Retinal pigment epithelial cell (primary cell): ENCODE measurements around the gene STEAP1B.

Experiments used
- DNase-seq: peaks from one replicate; pipeline ENCODE4 v3.0.0-alpha.2; 2010; ENCODE audit warnings: low read depth
- H3K4me3 ChIP-seq: 2 replicates; pipeline ENCODE4 v1.5.1; 2011; ENCODE audit warnings: mild to moderate bottlenecking, low read length, control low read depth, moderate library complexity
- CTCF ChIP-seq: conservative IDR thresholded peaks from 2 replicates; pipeline ENCODE4 v1.5.1; 2011; ENCODE audit warnings: low read depth, low read length, control low read depth, inconsistent platforms

The STEAP1B gene

DNA sequence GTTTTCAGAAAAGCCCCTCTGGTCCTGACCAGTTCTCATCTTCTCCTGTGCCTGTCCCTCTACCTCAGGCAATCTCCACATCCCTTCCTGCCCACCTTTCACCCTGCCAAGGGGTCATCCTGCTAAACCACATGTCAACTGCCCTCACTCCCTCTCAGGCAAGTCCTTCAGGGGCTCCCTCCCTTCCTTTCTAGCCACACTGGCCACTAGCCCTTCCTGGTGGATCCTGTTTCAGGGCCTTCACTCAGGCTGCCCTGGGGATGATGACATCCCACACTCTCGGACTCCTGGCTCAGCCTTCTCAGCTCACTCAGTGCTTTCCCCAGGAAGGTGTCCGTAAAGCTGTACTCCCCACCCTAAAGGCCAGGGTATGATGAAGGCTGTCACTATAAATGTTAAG lies 13.4 kb downstream of the STEAP1B start:
- TF ChIP-seq CTCF, result no peak
- no peak overlapping the region for H3K4me3 ChIP-seq
- DNase-seq, result no peak

GRCh38 chr7:22485189-22485588 lies 14.8 kb downstream of the STEAP1B start:
- DNase-seq, result peak; percentile 31
- no peak for TF ChIP-seq CTCF
- H3K4me3 ChIP-seq, result no peak overlapping the region

DNA sequence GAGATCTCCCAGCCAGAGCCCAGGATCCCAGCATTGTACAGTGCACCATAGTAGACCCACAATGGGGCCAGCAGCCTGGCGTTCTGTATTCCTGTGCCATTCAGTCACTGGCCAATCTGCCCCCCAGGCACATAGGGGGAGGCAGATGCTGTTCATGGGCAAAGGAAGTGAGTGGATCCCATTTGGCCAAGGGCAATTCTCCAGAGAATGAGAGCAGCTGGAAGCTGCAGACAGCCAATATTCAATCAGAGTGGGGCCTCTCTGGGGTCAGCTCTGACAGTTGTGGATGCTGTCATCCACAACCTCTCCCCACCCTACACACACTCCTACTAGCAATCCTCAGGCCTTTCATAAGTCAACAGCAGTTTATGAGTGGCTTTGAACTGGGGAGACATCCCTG lies 17.5 kb downstream of the STEAP1B start:
- DNase-seq, result no peak
- H3K4me3 ChIP-seq, result no peak overlapping the region
- TF ChIP-seq CTCF, result no peak

GRCh38 chr7:22481726-22482125 lies 18.3 kb downstream of the STEAP1B start:
- H3K4me3 ChIP-seq, result no peak overlapping the region
- TF ChIP-seq CTCF, result no peak
- DNase-seq, result peak; percentile 4

DNA sequence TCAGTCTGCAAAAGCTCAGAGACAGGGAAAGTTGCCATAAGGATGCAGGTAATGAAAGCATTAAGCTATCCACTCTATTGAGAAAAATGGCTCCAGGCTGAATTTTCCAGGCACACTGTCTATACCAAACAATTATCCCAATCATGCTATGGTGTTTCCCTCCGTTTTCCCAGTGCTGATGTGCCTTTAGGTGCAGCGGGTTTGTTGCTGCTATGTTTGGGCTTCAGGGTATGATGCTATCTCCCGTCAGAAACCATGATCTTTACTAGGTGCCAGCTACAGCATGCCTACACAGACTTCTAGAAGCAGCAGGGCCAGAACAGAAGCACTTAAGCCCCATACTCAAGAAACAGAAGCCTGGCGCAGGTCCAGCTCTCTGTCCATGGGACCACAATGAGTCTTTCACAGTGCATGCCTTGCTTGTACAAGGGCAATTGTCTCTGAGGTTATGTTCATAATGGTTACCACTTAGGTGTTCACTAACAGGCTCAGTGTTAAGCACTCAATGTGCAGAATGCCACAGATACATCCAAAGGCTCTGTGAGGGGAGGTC lies 19.4 kb downstream of the STEAP1B start:
- no peak for TF ChIP-seq CTCF
- no peak for DNase-seq
- no peak overlapping the region for H3K4me3 ChIP-seq

DNA sequence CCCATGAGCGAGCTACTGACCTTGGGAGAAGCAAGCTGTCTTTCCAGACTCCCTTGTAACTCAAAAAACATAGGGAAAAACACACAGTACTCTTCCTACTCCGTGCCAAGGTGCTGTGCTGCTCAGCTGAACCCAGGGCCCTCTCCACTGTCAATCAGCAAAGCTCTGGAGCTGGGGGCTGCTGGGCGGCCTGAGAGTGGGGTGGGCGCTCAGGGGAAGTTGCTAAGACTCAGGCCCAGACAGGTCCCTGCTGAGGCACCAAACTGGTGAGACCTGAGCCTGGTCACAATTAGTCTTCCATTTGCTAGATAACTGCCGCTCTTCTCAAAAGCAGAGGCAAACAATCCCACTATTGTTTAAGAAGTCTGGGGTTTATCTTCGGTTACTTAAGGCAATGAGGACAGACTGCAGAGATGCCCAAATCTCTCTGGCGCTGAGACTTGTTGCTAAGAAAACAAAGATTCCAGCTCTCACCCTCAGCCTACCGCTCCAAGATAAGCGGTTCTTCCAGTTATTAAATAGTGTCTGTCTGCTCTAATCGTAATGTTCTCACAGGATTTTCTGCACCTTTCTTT lies 22.0 kb downstream of the STEAP1B start:
- H3K4me3 ChIP-seq, result no peak overlapping the region
- no peak for TF ChIP-seq CTCF
- DNase-seq, result no peak

DNA sequence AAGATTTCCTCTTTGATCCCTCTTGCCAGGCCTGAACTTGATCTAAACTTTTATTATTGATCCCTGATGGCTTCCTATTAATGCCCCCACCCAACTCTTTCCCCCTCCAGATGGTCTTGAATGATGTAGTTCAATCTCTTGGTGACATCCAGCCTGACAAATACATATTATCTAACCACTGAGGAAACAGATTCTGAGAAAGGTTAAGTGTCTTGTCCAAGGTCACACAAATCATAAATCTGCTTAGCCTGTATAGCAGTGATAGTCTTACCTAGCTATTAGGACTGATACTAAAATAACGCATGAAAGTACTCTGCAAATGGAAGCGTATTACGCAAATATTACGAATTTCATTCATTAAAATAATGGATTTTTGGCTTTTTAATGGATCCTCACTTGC lies 22.7 kb downstream of the STEAP1B start:
- no peak for TF ChIP-seq CTCF
- DNase-seq, result no peak
- no peak overlapping the region for H3K4me3 ChIP-seq
